GM23338 (cell line): Measurements from ENCODE around the gene CBX2.

Experiments used
- CREB1 ChIP-seq: fragments of 250-450 bp; sonication (Bioruptor Pico); IDR thresholded peaks from 2 replicates; pipeline ENCODE4 v1.5.0; 2020; ENCODE audit warnings: low read depth, mild to moderate bottlenecking, moderate library complexity
- CTCF ChIP-seq, 2 experiments: fragments of 200-600 bp in 1 of 2; sonication (generic) in 1 of 2; conservative IDR thresholded peaks; 2 replicates each; pipeline versions ENCODE4 v1.5.1 to v1.6.1; 2016 to 2017; ENCODE audit warnings: antibody characterized with exemption in 2 of 2, low read depth in 2 of 2, mild to moderate bottlenecking in 2 of 2, moderate library complexity in 1 of 2
- EZH2 ChIP-seq: fragments of 200-600 bp; sonication (generic); IDR thresholded peaks from one replicate; pipeline ENCODE4 v1.8.0; 2017; ENCODE audit warnings: antibody characterized with exemption, mild to moderate bottlenecking, low read depth; ENCODE audit not compliant: unreplicated experiment
- EZH2phosphoT487 ChIP-seq: fragments of 200-600 bp; sonication (generic); IDR thresholded peaks from one replicate; pipeline ENCODE4 v1.8.1; 2018; ENCODE audit warnings: antibody characterized with exemption; ENCODE audit not compliant: unreplicated experiment
- JUNB ChIP-seq: IDR thresholded peaks from one replicate; pipeline ENCODE4 v1.6.1; 2016; ENCODE audit warnings: antibody characterized with exemption; ENCODE audit not compliant: unreplicated experiment
- NANOG ChIP-seq: IDR thresholded peaks from 2 replicates; pipeline ENCODE4 v1.6.1; 2016; ENCODE audit warnings: antibody characterized with exemption, borderline replicate concordance
- POLR2AphosphoS5 ChIP-seq: IDR thresholded peaks from 2 replicates; pipeline ENCODE4 v1.6.1; 2016; ENCODE audit warnings: antibody characterized with exemption, low read depth
- REST ChIP-seq: IDR thresholded peaks from one replicate; pipeline ENCODE4 v1.6.1; 2018; ENCODE audit warnings: antibody characterized with exemption; ENCODE audit not compliant: unreplicated experiment
- ZNF331 ChIP-seq: fragments of 250-450 bp; sonication (Bioruptor Pico); IDR thresholded peaks from 2 replicates; pipeline ENCODE4 v1.5.0; 2020; ENCODE audit warnings: low read depth, mild to moderate bottlenecking, moderate library complexity

GRCh38 chr17:79824893-79825579, 47.1 kb downstream of the CBX2 start:
- TF ChIP-seq CTCF (conservative IDR thresholded peaks at IDR 0.05; ENCODE audit: low read depth in 2 of 2), result no peak
- no peak for TF ChIP-seq POLR2AphosphoS5
- no peak for TF ChIP-seq REST
- TF ChIP-seq ZNF331 (CRISPR knock-in tag), result no peak
- no peak for TF ChIP-seq EZH2
- TF ChIP-seq JUNB, result no peak
- no peak for TF ChIP-seq NANOG
- TF ChIP-seq CREB1 (CRISPR knock-in tag), result no peak
- TF ChIP-seq EZH2phosphoT487, result no peak
